Trophoblast cell (in vitro differentiated cells and primary cell): ENCODE results near the gene PTRH1.

Source experiments
- DNase-seq, 2 donors: peaks; one replicate each; pipeline ENCODE4 v3.0.0-alpha.2; 2016
- H2AFZ ChIP-seq: 2 replicates; pipeline ENCODE4 v1.6.1; 2013; ENCODE audit warnings: low read length, moderate library complexity, mild to moderate bottlenecking; ENCODE audit not compliant: insufficient read depth, poor library complexity
- H2AK5ac ChIP-seq: 2 replicates; pipeline ENCODE4 v1.6.1; 2013; ENCODE audit warnings: mild to moderate bottlenecking, low read length
- H2BK120ac ChIP-seq: 2 replicates; pipeline ENCODE4 v1.6.1; 2013; ENCODE audit warnings: low read length, mild to moderate bottlenecking, moderate library complexity; ENCODE audit not compliant: insufficient read depth, poor library complexity
- H2BK12ac ChIP-seq: 2 replicates; pipeline ENCODE4 v1.6.1; 2013; ENCODE audit warnings: mild to moderate bottlenecking, low read length, moderate library complexity
- H2BK5ac ChIP-seq: 2 replicates; pipeline ENCODE4 v1.6.1; 2013; ENCODE audit warnings: low read length, low read depth, moderate library complexity, mild to moderate bottlenecking; ENCODE audit not compliant: poor library complexity
- H3K14ac ChIP-seq: 2 replicates; pipeline ENCODE4 v1.6.1; 2013; ENCODE audit warnings: mild to moderate bottlenecking, low read length
- H3K18ac ChIP-seq: 2 replicates; pipeline ENCODE4 v1.6.1; 2013; ENCODE audit warnings: mild to moderate bottlenecking, low read length
- H3K23ac ChIP-seq: 2 replicates; pipeline ENCODE4 v1.6.1; 2013; ENCODE audit warnings: low read length
- H3K27ac ChIP-seq: 2 replicates; pipeline ENCODE4 v1.5.1; 2013; ENCODE audit warnings: low read depth, mild to moderate bottlenecking, inconsistent platforms, low read length, moderate library complexity
- H3K27me3 ChIP-seq: 2 replicates; pipeline ENCODE4 v1.6.1; 2013; ENCODE audit warnings: inconsistent platforms, mild to moderate bottlenecking, low read length, moderate library complexity; ENCODE audit not compliant: insufficient read depth
- H3K36me3 ChIP-seq, 2 experiments: 1 replicate in 1 of 2; 2 replicates in 1 of 2; pipeline ENCODE4 v1.6.1; 2013; ENCODE audit warnings: low read length in 2 of 2, mild to moderate bottlenecking in 2 of 2, moderate library complexity in 1 of 2; ENCODE audit not compliant: insufficient read depth in 2 of 2, control insufficient read depth in 1 of 2
- H3K4ac ChIP-seq: 2 replicates; pipeline ENCODE4 v1.6.1; 2013; ENCODE audit warnings: low read depth, mild to moderate bottlenecking, low read length, moderate library complexity
- H3K4me1 ChIP-seq, 2 experiments: 1 replicate in 1 of 2; 2 replicates in 1 of 2; pipeline ENCODE4 v1.6.1; 2013; ENCODE audit warnings: low read length in 2 of 2, mild to moderate bottlenecking in 2 of 2, moderate library complexity in 1 of 2; ENCODE audit not compliant: insufficient read depth in 2 of 2, control insufficient read depth in 1 of 2
- H3K4me2 ChIP-seq: 2 replicates; pipeline ENCODE4 v1.6.1; 2013; ENCODE audit warnings: inconsistent platforms, mild to moderate bottlenecking, low read length, moderate library complexity
- H3K4me3 ChIP-seq: 2 replicates; pipeline ENCODE4 v1.5.1; 2013; ENCODE audit warnings: mild to moderate bottlenecking, low read depth, low read length, inconsistent platforms
- H3K79me1 ChIP-seq: one replicate; pipeline ENCODE4 v1.6.1; 2013; ENCODE audit warnings: low read length
- H3K79me2 ChIP-seq: 2 replicates; pipeline ENCODE4 v1.6.1; 2013; ENCODE audit warnings: low read length, mild to moderate bottlenecking; ENCODE audit not compliant: control insufficient read depth, insufficient read depth, poor library complexity
- H3K9ac ChIP-seq: 2 replicates; pipeline ENCODE4 v1.6.1; 2013; ENCODE audit warnings: mild to moderate bottlenecking, low read length
- H3K9me3 ChIP-seq: 2 replicates; pipeline ENCODE4 v1.6.1; 2013; ENCODE audit warnings: low read depth, mild to moderate bottlenecking, control low read depth, inconsistent platforms, low read length; ENCODE audit not compliant: insufficient read depth
- H4K12ac ChIP-seq: 2 replicates; pipeline ENCODE4 v1.6.1; 2013; ENCODE audit warnings: low read depth, mild to moderate bottlenecking, low read length, moderate library complexity
- H4K8ac ChIP-seq: 2 replicates; pipeline ENCODE4 v1.6.1; 2013; ENCODE audit warnings: low read depth, mild to moderate bottlenecking, low read length, moderate library complexity
- H4K91ac ChIP-seq: one replicate; pipeline ENCODE4 v1.6.1; 2013; ENCODE audit warnings: low read depth, mild to moderate bottlenecking, low read length, moderate library complexity
- WGBS: extraction: QIAGEN DNeasy Blood & Tissue Kit; methylation state at CpG from one replicate; pipeline ENCODE4 v1.1.7; 2013; ENCODE audit warnings: missing lambda C conversion rate; ENCODE audit not compliant: insufficient read length, insufficient coverage; ENCODE audit errors: extremely low coverage; 5-methylcytosine and 5-hydroxymethylcytosine counted together

PTRH1 gene

GRCh38 chr9:127711831-127712274 lies 3.6 kb downstream of the PTRH1 start:
- no peak overlapping the region for H3K23ac ChIP-seq
- no peak overlapping the region for H2AK5ac ChIP-seq
- H2AFZ ChIP-seq, result no peak overlapping the region
- peaks cover 2% of the 10 kb centered on the region for H3K27me3 ChIP-seq
- H4K8ac ChIP-seq, result no peak overlapping the region
- H3K9me3 ChIP-seq, result no peaks in the 10 kb centered on the region
- H3K9ac ChIP-seq, result no peak overlapping the region
- WGBS, result no CpG with 5 or more reads among the region's 11 CpGs
- no peak for DNase-seq
- no peak overlapping the region for H3K27ac ChIP-seq
- no peak overlapping the region for H4K12ac ChIP-seq
- H3K18ac ChIP-seq, result no peak overlapping the region
- no peak overlapping the region for H3K4me2 ChIP-seq
- no peaks in the 10 kb centered on the region for H3K79me2 ChIP-seq
- H4K91ac ChIP-seq, result no peak overlapping the region
- no peak overlapping the region for H3K4me3 ChIP-seq
- no peak overlapping the region for H3K14ac ChIP-seq
- H3K36me3 ChIP-seq, result no peaks in the 10 kb centered on the region
- H2BK12ac ChIP-seq, result no peak overlapping the region
- H3K4ac ChIP-seq, result no peak overlapping the region
- no peaks in the 10 kb centered on the region for H3K79me1 ChIP-seq
- no peak overlapping the region for H2BK5ac ChIP-seq
- H3K4me1 ChIP-seq, result peaks cover 0 to 12% of the 10 kb centered on the region in 2 experiments
- no peak overlapping the region for H2BK120ac ChIP-seq

GRCh38 chr9:127711226-127711701 lies 4.2 kb downstream of the PTRH1 start:
- no peak overlapping the region for H2BK120ac ChIP-seq
- WGBS, result no CpG with 5 or more reads among the region's 9 CpGs

GRCh38 chr9:127710204-127710783 lies 5.2 kb downstream of the PTRH1 start:
- Histone ChIP-seq H3K23ac (no peak overlapping the region), H4K91ac (no peak overlapping the region), H3K18ac (no peak overlapping the region), H3K4me1 (peaks cover 0 to 10% of the 10 kb centered on the region in 2 experiments), H2AK5ac (no peak overlapping the region), H2BK5ac (no peak overlapping the region), H3K27me3 (peaks cover 2% of the 10 kb centered on the region), H3K9me3 (no peaks in the 10 kb centered on the region), H2AFZ (no peak overlapping the region), H3K36me3 (no peaks in the 10 kb centered on the region), H4K12ac (no peak overlapping the region), H3K4me3 (no peak overlapping the region), H2BK120ac (no peak overlapping the region), H3K9ac (no peak overlapping the region), H3K4me2 (no peak overlapping the region), H3K79me1 (no peaks in the 10 kb centered on the region), H3K14ac (no peak overlapping the region), H3K79me2 (no peaks in the 10 kb centered on the region), H2BK12ac (no peak overlapping the region), H4K8ac (no peak overlapping the region), H3K4ac (no peak overlapping the region), H3K27ac (no peak overlapping the region)
- no CpG with 5 or more reads among the region's 10 CpGs for WGBS
- no peak for DNase-seq

More at GRCh38 chr9:127711226-127711701, 4.2 kb downstream of the PTRH1 start:
- no peaks in the 10 kb centered on the region for H3K79me2 ChIP-seq
- H3K79me1 ChIP-seq, result no peaks in the 10 kb centered on the region
- H2BK12ac ChIP-seq, result no peak overlapping the region
- H3K27ac ChIP-seq, result no peak overlapping the region
- no peak overlapping the region for H3K23ac ChIP-seq
- no peak overlapping the region for H2AFZ ChIP-seq
- no peak overlapping the region for H3K4me3 ChIP-seq
- no peak overlapping the region for H3K14ac ChIP-seq
- H4K8ac ChIP-seq, result no peak overlapping the region
- H2BK5ac ChIP-seq, result no peak overlapping the region
- H2AK5ac ChIP-seq, result no peak overlapping the region
- no peak overlapping the region for H3K9ac ChIP-seq
- no peak overlapping the region for H3K18ac ChIP-seq
- H3K4me1 ChIP-seq, result peaks cover 0 to 13% of the 10 kb centered on the region in 2 experiments
- H3K9me3 ChIP-seq, result no peaks in the 10 kb centered on the region
- H4K91ac ChIP-seq, result no peak overlapping the region
- H4K12ac ChIP-seq, result no peak overlapping the region
- DNase-seq, result no peak
- H3K27me3 ChIP-seq, result peaks cover 2% of the 10 kb centered on the region
- H3K4ac ChIP-seq, result no peak overlapping the region
- H3K4me2 ChIP-seq, result no peak overlapping the region
- H3K36me3 ChIP-seq, result no peaks in the 10 kb centered on the region

GRCh38 chr9:127708952-127709587 lies 6.4 kb downstream of the PTRH1 start:
- DNase-seq, result no peak

More at GRCh38 chr9:127708952-127709587, 6.4 kb downstream of the PTRH1 start:
- Histone ChIP-seq H4K8ac (no peak overlapping the region), H3K23ac (no peak overlapping the region), H2BK5ac (no peak overlapping the region), H3K27me3 (no peaks in the 10 kb centered on the region), H3K4me1 (peaks cover 0 to 4% of the 10 kb centered on the region in 2 experiments), H3K9me3 (no peaks in the 10 kb centered on the region), H3K4ac (no peak overlapping the region), H3K79me2 (no peaks in the 10 kb centered on the region), H3K27ac (no peak overlapping the region), H3K4me2 (no peak overlapping the region), H3K36me3 (no peaks in the 10 kb centered on the region), H2BK120ac (no peak overlapping the region), H3K14ac (no peak overlapping the region), H2AK5ac (no peak overlapping the region), H3K18ac (no peak overlapping the region), H3K4me3 (no peak overlapping the region), H4K12ac (no peak overlapping the region), H3K9ac (no peak overlapping the region), H2AFZ (no peak overlapping the region), H4K91ac (no peak overlapping the region), H3K79me1 (no peaks in the 10 kb centered on the region), H2BK12ac (no peak overlapping the region)
- WGBS, result no CpG with 5 or more reads among the region's 8 CpGs
